GM21390 (cell line): Measurements from ENCODE around the gene ZIC1.

Experiments
- ATAC-seq: cut with Tn5 transposase; IDR thresholded peaks from one replicate; pipeline ENCODE4 v1.9.1; 2021; ENCODE audit not compliant: unreplicated experiment

The ZIC1 gene

DNA sequence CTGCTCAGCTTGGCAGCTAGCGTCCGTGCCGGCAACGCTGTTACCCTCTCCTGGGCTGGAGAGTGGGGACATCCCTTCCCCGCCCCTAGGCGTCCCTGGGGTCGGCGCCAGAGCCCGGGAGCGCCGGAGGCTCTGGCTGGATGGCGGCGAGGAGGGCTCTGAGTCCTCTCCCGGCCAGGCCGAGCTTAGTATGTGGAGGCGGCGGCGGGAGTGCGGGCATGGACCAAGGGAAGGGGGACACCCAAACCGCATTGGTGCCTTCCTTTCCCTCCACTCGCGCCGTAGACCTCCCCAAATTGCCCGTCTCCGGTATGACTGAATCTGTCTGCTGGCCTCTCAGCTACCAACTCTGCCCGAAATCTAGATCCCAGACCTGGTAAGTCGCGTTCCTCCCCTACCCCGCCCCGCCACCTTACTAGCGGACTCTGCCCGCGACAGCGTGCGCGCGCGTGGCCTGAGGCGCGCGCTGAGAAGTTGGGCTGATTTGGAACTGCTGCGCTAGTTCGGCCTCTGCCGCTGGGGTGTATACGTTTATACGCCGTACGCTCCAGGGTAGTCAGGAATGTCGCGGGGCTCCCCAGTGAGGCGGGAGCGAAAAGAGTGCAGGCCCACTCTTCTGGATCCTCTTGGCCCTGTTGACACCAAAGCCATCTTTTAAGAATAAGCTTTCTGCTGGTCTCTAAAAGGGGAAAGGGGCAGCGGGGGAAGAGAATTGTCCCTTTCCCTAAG, 12.2 kb downstream of the ZIC1 start:
- no peak for ATAC-seq

DNA sequence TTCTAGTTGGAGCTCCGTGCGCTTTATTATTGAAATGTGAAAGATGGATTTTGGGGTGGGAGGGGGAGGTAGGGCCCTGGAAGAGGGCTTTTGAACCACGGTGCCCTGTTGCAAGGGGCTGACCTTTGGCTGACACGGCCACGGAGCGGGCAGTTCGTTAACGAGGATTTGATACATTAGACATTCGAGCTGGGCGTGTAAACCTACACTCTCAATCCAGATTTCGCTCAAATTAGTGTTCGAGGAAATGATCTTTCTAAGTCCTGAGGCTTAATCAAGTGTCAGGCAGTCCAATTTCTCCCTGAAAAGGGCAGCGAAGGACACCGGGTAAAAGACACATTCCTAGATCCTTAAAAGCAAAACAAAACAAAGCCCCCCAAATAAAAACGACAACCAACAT, 13.0 kb downstream of the ZIC1 start:
- no peak for ATAC-seq

DNA sequence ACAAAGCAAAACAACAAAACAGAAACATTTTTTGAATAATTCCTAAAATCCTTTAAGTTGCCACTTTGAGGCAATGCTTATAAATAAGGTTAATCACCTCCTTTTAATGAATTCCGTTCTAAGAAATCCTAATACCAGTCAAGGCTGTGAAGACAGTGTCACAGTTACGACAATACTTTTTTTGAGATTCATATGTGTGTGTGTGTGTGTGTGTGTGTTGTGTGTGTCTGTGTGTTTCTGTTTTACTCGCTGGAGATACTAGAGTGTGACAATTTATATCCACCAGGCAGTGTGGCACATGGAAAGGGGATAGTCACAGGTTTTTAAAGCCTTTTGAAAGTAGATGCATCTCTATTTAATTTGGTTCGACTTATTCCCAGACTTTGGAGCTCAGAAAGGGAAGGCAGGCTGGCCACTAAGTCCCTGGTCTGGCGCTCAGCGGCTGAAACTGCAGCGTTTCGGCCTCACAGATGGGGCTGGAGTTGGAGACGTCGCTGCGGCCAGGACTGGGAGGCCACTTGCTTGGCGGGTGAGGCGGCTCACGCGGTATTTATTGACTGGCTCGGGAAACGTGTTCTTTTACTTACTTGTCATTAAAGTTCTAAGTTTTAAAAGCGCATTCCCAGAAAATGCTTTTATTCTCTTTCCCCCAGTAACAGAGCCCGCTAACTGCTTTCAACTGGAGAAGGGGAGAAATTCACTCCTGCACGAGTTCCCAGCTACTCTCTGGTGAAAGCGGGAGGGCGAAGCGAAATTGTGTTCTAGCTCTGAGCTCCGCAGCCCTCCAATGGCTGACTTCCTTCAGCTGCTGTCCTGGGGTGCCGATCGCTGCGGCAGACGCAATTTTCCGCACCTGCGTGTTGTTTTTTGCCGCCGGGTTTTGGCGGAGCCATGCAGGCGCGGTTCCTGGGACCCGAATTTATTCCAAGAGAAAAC, 13.7 kb downstream of the ZIC1 start:
- ATAC-seq: no peak

DNA sequence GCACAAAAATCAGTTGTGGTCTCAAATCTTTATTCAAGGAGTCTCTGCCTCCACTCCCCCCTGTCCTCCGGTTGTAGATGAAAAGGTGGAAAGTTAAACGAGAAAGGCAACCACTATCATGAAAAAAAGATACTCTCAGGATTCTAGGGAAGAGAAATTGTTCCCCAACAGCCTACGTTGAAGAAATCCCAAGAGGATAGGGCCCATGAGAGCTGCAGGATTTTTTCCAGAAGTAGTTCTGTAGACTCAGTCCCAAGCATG, 14.3 kb downstream of the ZIC1 start:
- no peak for ATAC-seq

GRCh38 chr3:147423798-147424580, 14.8 kb downstream of the ZIC1 start:
- no peak for ATAC-seq

DNA sequence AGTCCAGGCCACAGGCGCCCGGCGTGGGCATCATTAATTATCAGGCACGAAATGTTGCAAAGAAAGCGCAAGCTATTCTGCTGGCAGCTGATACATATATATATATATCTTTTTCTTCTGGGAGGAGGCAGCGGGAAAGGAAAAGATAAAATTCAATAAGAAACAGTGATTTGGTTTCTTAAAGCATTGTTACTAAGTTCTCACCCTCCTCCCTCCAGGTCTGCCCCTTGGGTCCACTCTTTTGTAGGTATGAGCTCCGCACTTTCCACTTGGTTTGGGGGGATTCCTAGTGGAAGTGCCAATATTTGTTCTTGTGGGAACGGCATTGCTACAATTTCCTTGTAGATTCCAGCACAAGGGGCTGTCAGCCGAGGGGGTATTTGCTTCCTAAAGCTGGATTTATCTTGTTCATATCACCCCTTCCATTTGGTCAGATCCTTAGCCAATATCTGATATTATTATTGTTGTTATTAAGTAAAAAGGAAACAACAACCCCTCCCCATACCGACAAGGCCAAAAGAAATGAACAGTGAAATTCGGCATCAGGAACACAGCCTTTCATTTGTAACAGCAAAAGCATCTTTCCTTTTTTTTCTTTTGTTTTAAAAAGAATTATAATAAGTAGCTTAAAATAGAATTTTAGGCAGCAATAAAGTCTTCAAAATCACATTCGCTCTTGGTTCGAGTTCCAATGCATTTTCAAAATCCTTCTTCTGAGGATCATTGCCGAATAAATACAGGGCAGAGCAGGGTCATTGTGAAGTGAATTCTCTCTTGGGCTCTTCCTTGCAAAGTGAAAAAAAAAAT, 15.6 kb downstream of the ZIC1 start:
- no peak for ATAC-seq

GRCh38 chr3:147425388-147425850, 16.3 kb downstream of the ZIC1 start:
- ATAC-seq: no peak

- no peak for ATAC-seq
Measured at GRCh38 chr3:147426931-147427330, 17.8 kb downstream of the ZIC1 start.

GRCh38 chr3:147427746-147428145, 18.6 kb downstream of the ZIC1 start:
- ATAC-seq: no peak

DNA sequence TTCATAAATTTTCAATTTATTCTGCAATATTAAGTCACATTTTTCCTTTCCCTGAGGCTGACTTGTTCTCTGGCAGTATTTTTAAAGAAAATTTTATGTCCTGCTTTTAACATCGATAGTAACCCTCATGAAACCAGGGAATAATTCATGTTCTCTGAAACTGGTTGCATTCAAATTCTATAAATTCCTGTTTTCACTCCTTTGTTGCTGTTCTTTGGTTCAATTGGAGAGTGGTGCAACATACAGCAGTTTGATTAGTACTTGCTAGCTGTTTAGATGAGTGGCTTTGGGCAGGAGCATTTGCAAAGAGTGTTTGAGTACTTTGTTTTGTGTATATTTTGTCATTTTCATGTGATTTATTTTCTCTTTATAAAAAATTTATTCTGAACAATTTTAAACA, 19.2 kb downstream of the ZIC1 start:
- ATAC-seq: no peak

GRCh38 chr3:147428754-147429153, 19.6 kb downstream of the ZIC1 start:
- ATAC-seq: no peak

DNA sequence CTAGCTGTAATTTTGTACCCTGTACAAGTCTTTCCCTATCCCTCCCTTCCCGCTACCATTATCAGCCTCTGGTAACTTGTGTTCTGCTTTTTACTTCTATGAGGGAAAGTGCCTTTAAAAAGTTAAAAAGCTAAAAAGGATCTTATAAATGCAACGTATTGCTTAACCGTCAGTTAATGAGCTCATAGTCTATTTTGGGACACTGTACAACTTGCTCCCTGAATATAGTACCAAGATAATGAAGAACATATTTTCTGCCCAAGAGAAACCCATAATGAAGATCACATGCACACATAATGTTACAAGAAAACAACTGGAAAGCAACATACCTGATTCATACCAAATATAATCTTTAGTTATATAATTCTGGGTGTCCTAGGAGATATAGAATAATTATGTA, 22.6 kb downstream of the ZIC1 start:
- no peak for ATAC-seq

- no peak for ATAC-seq
Measured at GRCh38 chr3:147447224-147447623, 38.1 kb downstream of the ZIC1 start.

DNA sequence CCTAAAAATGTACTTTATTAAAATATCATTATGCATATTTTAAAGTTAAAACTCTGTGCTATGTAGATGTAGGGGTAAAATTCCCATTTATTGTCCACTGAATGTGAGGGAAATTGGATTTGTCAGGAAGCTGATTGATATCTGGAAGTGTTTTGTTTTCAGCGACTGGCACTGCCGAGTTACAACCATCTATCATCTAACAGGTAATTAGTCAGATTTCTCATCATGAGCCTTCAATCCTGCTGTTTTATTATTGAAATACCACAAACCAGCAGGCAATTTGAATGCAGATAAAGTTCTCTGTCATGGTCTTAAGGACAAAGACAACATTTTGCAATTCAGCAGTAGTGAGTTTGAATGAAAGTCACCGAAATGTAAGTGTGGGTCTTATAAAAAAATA, 40.5 kb downstream of the ZIC1 start:
- ATAC-seq: no peak

- no peak for ATAC-seq
Measured at GRCh38 chr3:147458995-147459704, 50.0 kb downstream of the ZIC1 start.

- no peak for ATAC-seq
Measured at GRCh38 chr3:147462856-147463255, 53.7 kb downstream of the ZIC1 start.
